Prostate gland (tissue), 2 donors: ENCODE measurements around the gene ZNF579. TPM values are rescaled to one million over a fixed set of nuclear protein-coding genes. Genes with fewer than 3 reads are reported as not detected.

Source experiments
- DNase-seq: peaks from one replicate; pipeline ENCODE4 v3.0.0-alpha.2; 2019; ENCODE audit warnings: low spot score
- H3K27ac ChIP-seq, 2 donors: fragments of 200-600 bp; sonication (generic); 2 replicates each; pipeline ENCODE4 v1.5.1; 2017 to 2019
- H3K27me3 ChIP-seq: fragments of 200-600 bp; sonication (generic); replicated peaks from 2 replicates; pipeline ENCODE4 v1.5.1; 2019; ENCODE audit not compliant: insufficient read depth
- H3K36me3 ChIP-seq, 2 donors: fragments of 200-600 bp; sonication (generic); 1 replicate in 1 of 2; 2 replicates in 1 of 2; pipeline versions ENCODE4 v1.5.1 to v1.8.1; 2017 to 2019
- H3K4me1 ChIP-seq: fragments of 200-600 bp; sonication (generic); replicated peaks from 2 replicates; pipeline ENCODE4 v1.5.1; 2019
- H3K4me3 ChIP-seq, 2 donors: fragments of 200-600 bp; sonication (generic); 2 replicates each; pipeline ENCODE4 v1.5.1; 2017 to 2019
- H3K9me3 ChIP-seq: fragments of 200-600 bp; sonication (generic); 2 replicates; pipeline ENCODE4 v1.5.1; 2017
- CTCF ChIP-seq, 4 experiments: fragments of 200-600 bp in 2 of 4; fragments of 450-650 bp in 2 of 4; sonication (generic) in 2 of 4; IDR thresholded peaks; 1 replicate in 3 of 4; 2 replicates in 1 of 4; pipeline ENCODE4 v1.5.1; 2016 to 2019; ENCODE audit warnings: antibody characterized with exemption in 4 of 4, mild to moderate bottlenecking in 2 of 4, moderate library complexity in 2 of 4
- POLR2A ChIP-seq: fragments of 450-650 bp; IDR thresholded peaks from one replicate; pipeline ENCODE4 v1.6.1; 2016; ENCODE audit warnings: antibody characterized with exemption, mild to moderate bottlenecking
- POLR2AphosphoS5 ChIP-seq: sonication (generic); formaldehyde crosslinking; IDR thresholded peaks from one replicate; pipeline ENCODE4 v1.6.1; 2017; ENCODE audit warnings: antibody characterized with exemption
- WGBS: methylation state at CpG from one replicate; pipeline ENCODE4 v1.1.5; 2018; 5-methylcytosine and 5-hydroxymethylcytosine counted together
- intact Hi-C: fragments of 100-400 bp; cut with DNase I; formaldehyde crosslinking; loops from one replicate; pipeline ENCODE4 v1.14.2; 2022
- total RNA-seq, 2 donors: library from RNA; depleted of rRNA; stranded (reverse); fragments of >200 nt; gene quantifications; one replicate each; pipeline ENCODE4 v1.1.0, GENCODE V29; 2016

ZNF579 gene
- total RNA-seq, 2 donors from 2014 or later = 8.7 to 10.8 TPM

GRCh38 chr19:55544776-55545439, 35.7 kb downstream of the ZNF579 start:
- Histone ChIP-seq H3K4me1 (no peaks in the 10 kb centered on the region), H3K9me3 (no peaks in the 10 kb centered on the region), H3K4me3 (no peak overlapping the region), H3K27me3 (no peaks in the 10 kb centered on the region), H3K36me3 (no peaks in the 10 kb centered on the region), H3K27ac (no peak overlapping the region)
- WGBS = 77% methylated on average over 17 of the region's 23 CpGs
- intact Hi-C loops = no loop called here
- no peak for DNase-seq
- TF ChIP-seq POLR2A (no peak), POLR2AphosphoS5 (no peak)

DNA sequence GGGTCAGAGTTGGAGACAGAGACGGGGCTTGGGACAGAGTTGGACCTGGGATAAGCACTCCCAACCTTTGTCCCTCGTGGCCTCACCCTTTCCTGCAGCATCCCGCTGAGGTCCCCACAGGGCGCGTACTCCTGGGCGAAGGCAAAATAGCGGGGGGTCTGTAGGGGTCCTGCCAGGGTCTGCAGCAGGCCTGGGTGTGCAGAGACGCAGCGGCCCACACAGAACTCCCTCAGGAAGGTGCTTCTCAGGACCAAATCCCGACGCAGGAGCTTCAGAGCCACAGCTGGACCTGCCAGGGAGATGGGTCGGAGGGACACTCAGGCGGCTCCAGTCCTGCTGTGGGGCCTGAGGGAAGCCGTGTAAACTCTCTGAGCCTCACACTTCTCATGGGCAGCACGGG, 36.6 kb downstream of the ZNF579 start:
- TF ChIP-seq CTCF (IDR thresholded peaks at IDR 0.05) (no peak), POLR2AphosphoS5 (no peak), POLR2A (no peak)
- intact Hi-C loops = no loop called here
- Histone ChIP-seq H3K36me3 (no peaks in the 10 kb centered on the region), H3K27ac (no peak overlapping the region), H3K4me1 (no peaks in the 10 kb centered on the region), H3K4me3 (no peak overlapping the region), H3K9me3 (no peaks in the 10 kb centered on the region), H3K27me3 (no peaks in the 10 kb centered on the region)
- DNase-seq = no peak
- WGBS = 86% methylated on average over 15 of the region's 15 CpGs

- Histone ChIP-seq H3K36me3 (no peaks in the 10 kb centered on the region), H3K4me1 (no peaks in the 10 kb centered on the region), H3K4me3 (no peak overlapping the region), H3K9me3 (no peaks in the 10 kb centered on the region), H3K27ac (no peak overlapping the region), H3K27me3 (no peaks in the 10 kb centered on the region)
- 65% methylated on average over 5 of the region's 5 CpGs for WGBS
- no peak for DNase-seq
- intact Hi-C loops = no loop called here
- no peak for TF ChIP-seq POLR2A
Measured at GRCh38 chr19:55543567-55543966, 37.1 kb downstream of the ZNF579 start.

DNA sequence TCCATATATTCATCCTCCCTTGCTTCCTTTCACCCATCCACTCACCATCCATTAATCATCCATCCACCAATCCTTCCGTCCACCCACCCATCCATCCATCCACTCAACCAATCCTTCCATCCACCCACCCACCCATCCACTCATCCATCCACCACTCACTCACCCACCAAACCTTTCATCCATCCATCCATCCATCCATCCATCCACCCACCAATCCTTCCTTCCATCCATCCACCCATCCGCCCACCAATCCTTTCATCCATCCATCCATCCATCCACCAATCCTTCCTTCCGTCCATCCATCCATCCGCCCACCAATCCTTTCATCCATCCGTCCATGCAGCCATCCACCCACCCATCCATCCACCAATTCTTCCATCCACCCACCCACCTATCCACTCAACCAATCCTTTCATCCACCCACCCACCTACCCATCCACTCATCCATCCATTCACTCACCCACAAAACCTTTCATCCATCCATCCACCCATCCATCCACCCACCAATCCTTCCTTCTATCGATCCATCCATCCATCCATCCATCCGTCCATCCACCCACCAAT, 38.3 kb downstream of the ZNF579 start:
- WGBS = 94% methylated on average over 7 of the region's 7 CpGs
- no peak overlapping the region for H3K27ac ChIP-seq
- intact Hi-C loops = no loop called here
- H3K4me1 ChIP-seq = no peaks in the 10 kb centered on the region
- no peak for DNase-seq
- H3K36me3 ChIP-seq = no peaks in the 10 kb centered on the region
- no peak overlapping the region for H3K4me3 ChIP-seq
- TF ChIP-seq POLR2A = no peak
- no peaks in the 10 kb centered on the region for H3K9me3 ChIP-seq
- H3K27me3 ChIP-seq = no peaks in the 10 kb centered on the region

DNA sequence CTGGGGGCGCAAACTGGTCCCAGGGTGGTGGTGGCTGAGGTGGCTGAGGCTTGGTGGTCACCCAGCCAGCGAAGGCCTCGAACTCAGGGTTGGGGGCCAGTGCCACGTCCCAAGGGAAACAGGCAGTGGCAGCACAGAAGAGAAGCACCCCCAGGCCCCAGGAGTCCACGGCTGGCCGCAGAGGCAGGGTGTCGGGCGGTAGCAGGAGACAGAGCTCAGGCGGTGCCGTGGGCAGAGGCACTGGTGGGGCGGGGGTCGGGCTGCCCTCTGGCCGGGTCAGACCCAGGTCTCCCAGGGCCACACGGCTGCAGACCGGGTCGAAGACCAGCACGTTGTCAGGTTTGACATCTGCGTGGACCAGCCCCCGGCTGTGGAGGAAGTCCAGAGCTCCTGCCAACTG, 39.6 kb downstream of the ZNF579 start:
- no peaks in the 10 kb centered on the region for H3K9me3 ChIP-seq
- WGBS = 78% methylated on average over 17 of the region's 19 CpGs
- no peak overlapping the region for H3K27ac ChIP-seq
- H3K36me3 ChIP-seq = no peaks in the 10 kb centered on the region
- no peaks in the 10 kb centered on the region for H3K27me3 ChIP-seq
- H3K4me3 ChIP-seq = no peak overlapping the region
- TF ChIP-seq CTCF (IDR thresholded peaks at IDR 0.05) (no peak), POLR2AphosphoS5 (no peak), POLR2A (no peak)
- H3K4me1 ChIP-seq = no peaks in the 10 kb centered on the region
- DNase-seq = no peak
- intact Hi-C loops = no loop called here

DNA sequence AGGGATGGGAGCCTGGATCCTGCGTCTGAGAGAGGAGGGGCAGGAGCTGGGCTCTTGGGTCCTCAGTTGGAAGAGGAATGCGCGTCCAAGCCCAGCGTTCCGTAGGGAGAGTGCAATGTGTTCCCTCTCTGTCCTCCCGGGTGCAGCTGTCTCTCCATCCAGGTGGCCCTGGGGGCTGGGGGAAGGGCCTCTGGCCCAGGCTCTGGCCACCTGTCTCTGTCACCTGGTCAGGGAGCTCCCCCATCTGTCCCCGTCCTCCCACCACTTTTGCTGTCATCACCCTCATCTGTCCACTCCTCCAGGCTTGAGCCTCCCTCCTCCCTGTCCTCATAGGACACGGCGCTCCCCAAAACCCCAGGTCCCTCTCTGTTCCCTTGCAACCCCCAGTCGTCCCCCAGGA, 40.0 kb downstream of the ZNF579 start:
- no peak for DNase-seq
- TF ChIP-seq POLR2A (no peak), POLR2AphosphoS5 (no peak), CTCF (IDR thresholded peaks at IDR 0.05) (no peak)
- Histone ChIP-seq H3K4me1 (no peaks in the 10 kb centered on the region), H3K36me3 (no peaks in the 10 kb centered on the region), H3K27ac (no peak overlapping the region), H3K27me3 (no peaks in the 10 kb centered on the region), H3K4me3 (no peak overlapping the region), H3K9me3 (no peaks in the 10 kb centered on the region)
- WGBS = 32% methylated on average over 10 of the region's 10 CpGs
- intact Hi-C loops = no loop called here
